Fibroblast of mammary gland (primary cell): Measurements from ENCODE around the gene JUP.

Source experiments
- DNase-seq: peaks from one replicate; pipeline ENCODE4 v3.0.0-alpha.2; 2010; ENCODE audit warnings: low read depth
- H3K4me3 ChIP-seq: 2 replicates; pipeline ENCODE4 v1.5.1; 2011; ENCODE audit warnings: low read depth, mild to moderate bottlenecking, low read length, moderate library complexity; ENCODE audit not compliant: control insufficient read depth
- TF ChIP-seq, protein P1 (sequence below): conservative IDR thresholded peaks from 2 replicates; pipeline ENCODE4 v1.5.1; 2011; ENCODE audit warnings: low read depth, low read length, inconsistent platforms; ENCODE audit not compliant: control insufficient read depth, insufficient read depth

JUP gene

DNA sequence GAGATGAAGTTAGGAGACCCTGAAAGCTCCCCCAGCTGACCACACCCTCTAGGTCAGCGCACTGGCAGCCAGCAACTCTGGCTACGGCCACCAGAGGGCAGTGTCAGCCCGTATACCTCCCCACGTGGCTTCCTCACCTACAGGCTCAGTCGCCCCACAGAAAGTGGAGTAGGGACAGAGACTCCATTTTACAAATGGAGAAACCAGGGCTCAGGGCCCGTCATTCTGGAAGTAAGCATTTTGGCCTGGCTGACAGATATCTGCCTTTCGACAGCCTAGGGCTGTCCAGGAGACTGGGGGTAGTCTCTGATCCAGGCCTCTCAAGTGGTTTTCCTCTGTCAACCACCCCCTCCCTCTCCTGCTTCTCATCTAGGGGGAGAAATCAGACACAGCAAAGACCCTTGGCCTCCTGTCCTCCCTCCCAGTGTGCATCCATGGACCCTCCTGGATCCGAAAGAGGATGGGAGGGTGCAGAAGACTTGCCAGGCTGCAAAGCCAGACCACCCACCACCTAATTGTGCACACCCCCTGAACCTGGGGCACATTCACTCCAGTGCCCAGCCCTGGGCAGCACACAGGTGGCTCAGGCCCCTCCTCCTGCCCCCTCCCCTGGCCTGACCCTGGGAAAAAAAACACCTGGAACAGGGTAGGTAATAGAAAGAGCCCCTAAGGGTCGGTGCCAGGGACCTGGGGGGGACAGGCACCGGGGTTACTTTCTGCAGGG, 48.3 kb downstream of the JUP start:
- TF ChIP-seq, protein P1, sequence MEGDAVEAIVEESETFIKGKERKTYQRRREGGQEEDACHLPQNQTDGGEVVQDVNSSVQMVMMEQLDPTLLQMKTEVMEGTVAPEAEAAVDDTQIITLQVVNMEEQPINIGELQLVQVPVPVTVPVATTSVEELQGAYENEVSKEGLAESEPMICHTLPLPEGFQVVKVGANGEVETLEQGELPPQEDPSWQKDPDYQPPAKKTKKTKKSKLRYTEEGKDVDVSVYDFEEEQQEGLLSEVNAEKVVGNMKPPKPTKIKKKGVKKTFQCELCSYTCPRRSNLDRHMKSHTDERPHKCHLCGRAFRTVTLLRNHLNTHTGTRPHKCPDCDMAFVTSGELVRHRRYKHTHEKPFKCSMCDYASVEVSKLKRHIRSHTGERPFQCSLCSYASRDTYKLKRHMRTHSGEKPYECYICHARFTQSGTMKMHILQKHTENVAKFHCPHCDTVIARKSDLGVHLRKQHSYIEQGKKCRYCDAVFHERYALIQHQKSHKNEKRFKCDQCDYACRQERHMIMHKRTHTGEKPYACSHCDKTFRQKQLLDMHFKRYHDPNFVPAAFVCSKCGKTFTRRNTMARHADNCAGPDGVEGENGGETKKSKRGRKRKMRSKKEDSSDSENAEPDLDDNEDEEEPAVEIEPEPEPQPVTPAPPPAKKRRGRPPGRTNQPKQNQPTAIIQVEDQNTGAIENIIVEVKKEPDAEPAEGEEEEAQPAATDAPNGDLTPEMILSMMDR: peak; percentile 98
- no peak overlapping the region for H3K4me3 ChIP-seq
- DNase-seq: peak; percentile 73

DNA sequence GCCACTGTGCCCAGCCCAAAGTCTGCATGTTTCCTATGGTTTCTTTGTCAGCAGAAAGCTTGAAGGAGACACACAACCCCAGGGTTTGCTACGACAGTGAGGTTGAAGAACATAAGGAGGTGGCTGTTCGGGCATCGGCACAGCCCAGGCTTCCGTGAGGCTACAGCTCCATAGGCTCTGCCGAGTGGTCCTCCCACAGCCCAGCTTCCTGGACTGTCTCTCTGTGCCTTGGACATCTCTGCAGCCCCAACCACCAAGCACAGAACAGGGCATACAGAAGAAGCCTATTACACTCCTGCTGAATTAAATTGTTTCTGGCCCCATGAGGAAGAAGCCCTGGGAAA, 48.9 kb downstream of the JUP start:
- H3K4me3 ChIP-seq: no peak overlapping the region
- TF ChIP-seq, protein P1: no peak
- no peak for DNase-seq

DNA sequence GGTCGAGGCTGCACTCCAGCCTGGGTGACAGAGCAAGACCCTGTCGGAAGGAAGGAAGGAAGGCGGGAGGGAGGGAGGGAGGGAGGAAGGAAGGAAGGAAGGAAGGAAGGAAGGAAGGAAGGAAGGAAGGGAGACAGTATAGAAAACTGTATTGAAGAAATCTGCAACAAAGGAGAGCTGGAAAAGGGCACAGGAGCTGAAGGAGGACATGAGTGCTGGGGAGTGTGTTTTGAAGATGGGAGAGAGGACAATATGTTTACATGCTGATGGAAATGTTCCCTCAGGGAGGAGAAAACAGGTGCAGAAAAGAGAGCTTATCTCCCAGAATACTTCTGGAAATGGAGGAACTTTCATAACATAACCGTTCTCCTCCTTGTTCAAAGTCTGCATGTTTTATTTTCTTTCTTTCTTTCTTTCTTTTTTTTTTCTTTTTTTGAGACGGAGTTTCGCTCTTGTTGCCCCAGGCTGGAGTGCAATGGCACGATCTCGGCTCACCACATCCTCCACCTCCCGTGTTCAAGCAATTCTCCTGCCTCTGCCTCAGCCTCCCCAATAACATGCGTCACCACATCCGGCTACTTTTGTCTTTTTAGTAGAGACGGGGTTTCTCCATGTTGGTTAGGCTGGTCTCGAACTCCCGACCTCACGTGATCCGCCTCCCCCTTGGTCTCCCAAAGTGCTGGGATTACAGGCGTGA, 49.4 kb downstream of the JUP start:
- no peak overlapping the region for H3K4me3 ChIP-seq
- no peak for DNase-seq
- TF ChIP-seq, protein P1: no peak

DNA sequence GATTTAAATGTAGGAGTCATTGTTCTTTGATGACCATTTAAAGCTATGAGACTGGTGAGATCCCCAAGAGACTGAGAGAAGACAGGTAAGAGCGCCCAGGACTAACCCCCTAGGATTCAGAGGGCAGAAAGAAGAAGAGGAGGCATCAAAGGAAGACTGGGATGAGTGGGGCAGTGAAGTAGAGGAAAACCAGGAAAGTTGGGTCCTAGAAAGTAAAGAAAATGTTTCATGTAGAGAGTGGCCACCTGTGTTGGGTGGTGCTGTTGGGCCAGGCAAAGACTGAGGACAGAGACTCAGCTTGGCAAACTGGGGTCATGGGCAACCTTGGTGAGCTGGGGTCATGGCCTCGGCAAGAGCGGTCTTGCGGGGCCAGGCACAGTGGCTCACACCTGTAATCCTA, 50.8 kb downstream of the JUP start:
- TF ChIP-seq, protein P1: no peak
- DNase-seq: no peak
- H3K4me3 ChIP-seq: no peak overlapping the region

DNA sequence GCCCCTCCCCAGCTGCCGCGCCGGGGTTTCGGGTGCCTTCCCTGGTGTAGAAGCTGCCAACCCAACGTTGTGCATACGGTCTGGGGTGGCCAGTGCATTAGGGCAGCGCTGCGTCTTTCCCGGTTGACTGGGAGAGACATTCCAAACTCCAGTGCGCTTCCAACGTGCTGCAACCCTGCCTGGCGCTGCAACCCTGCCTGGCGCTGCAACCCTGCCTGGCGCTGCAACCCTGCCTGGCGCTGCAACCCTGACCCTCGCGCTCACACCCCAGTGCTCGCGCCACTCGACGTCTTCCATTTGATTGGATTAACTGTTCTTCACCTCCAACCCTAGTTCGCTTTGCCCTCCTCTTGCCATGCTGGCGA, 51.6 kb downstream of the JUP start:
- TF ChIP-seq, protein P1: no peak
- H3K4me3 ChIP-seq: no peak overlapping the region
- no peak for DNase-seq

DNA sequence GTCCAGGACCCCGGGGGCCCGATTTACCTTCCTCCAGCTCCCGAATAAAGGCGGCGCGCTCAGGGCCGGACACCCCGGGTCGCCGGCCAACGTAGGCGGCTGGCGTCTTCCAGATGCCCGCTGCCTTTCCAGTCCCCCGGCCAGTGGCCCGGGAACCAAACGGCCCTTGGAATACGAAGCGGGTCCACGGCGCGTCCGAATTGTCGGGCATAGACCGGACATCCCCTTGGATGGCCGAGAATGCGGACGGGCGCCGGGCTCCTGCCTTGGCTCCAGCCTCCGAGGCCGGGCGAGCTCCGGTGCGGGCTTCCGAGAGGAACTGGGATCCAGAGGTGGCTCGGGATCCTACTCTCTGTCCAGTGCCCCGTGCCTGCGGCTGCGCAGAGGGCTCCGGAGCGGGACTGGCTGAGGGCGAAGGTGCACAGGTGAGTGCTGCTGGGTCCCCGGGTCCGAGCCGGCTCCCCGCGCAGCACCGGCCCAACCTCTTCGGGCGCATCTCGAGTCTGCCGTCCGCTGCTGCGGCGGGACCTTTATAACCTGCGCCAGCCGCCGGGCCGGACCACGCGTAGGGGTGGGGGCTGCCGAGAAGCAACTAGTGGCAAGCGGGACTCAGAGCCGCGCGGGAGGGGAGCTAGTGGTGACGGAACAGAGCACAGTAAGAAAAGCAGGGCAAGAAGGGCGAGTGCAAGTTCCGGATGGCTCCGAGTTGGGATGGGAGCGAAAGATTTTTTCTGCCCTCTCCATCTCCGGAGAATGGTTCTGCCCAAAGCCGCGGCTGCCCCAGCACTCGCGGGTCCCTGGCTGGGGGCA, 52.2 kb downstream of the JUP start, which contains the start of gene HAP1:
TSS of gene HAP1 (minus strand) at position 505 of the 810 bp plus-strand sequence. CDS start at position 496, 9 bp downstream.
- TF ChIP-seq, protein P1: no peak
- no peak within 1 kb of the TSS for H3K4me3 ChIP-seq
- no peak for DNase-seq
